Ishikawa (cell line): ENCODE measurements around the gene TM2D1.

Experiments used
- CEBPB ChIP-seq: IDR thresholded peaks from 2 replicates; pipeline ENCODE4 v1.6.1; 2012
- CREB1 ChIP-seq: IDR thresholded peaks from 2 replicates; pipeline ENCODE4 v1.6.1; 2012; ENCODE audit warnings: low read depth
- EGR1 ChIP-seq: IDR thresholded peaks from 2 replicates; pipeline ENCODE4 v1.6.1; 2012
- EP300 ChIP-seq: IDR thresholded peaks from 2 replicates; pipeline ENCODE4 v1.6.1; 2012; ENCODE audit warnings: borderline replicate concordance
- FOXM1 ChIP-seq: IDR thresholded peaks from 2 replicates; pipeline ENCODE4 v1.6.1; 2012; ENCODE audit warnings: low read depth, borderline replicate concordance
- NFIC ChIP-seq: IDR thresholded peaks from 2 replicates; pipeline ENCODE4 v1.6.1; 2012
- RAD21 ChIP-seq: IDR thresholded peaks from 2 replicates; pipeline ENCODE4 v1.6.1; 2012; ENCODE audit warnings: low read depth
- TAF1 ChIP-seq: IDR thresholded peaks from 2 replicates; pipeline ENCODE4 v1.6.1; 2012; ENCODE audit warnings: low read depth, mild to moderate bottlenecking
- TCF12 ChIP-seq: IDR thresholded peaks from 2 replicates; pipeline ENCODE4 v1.6.1; 2012; ENCODE audit warnings: low read depth
- TEAD4 ChIP-seq: IDR thresholded peaks from 2 replicates; pipeline ENCODE4 v1.6.1; 2012
- YY1 ChIP-seq: IDR thresholded peaks from 2 replicates; pipeline ENCODE4 v1.6.1; 2012; ENCODE audit warnings: low read depth
- ZBTB7A ChIP-seq: IDR thresholded peaks from 2 replicates; pipeline ENCODE4 v1.6.1; 2012; ENCODE audit warnings: low read depth
- TF ChIP-seq, protein P1 (sequence below): IDR thresholded peaks from 2 replicates; pipeline ENCODE4 v1.6.1; 2012; ENCODE audit warnings: low read depth, mild to moderate bottlenecking
- TF ChIP-seq, protein P2 (sequence below): IDR thresholded peaks from 2 replicates; pipeline ENCODE4 v1.6.1; 2012
- TF ChIP-seq, protein P3 (sequence below): IDR thresholded peaks from 2 replicates; pipeline ENCODE4 v1.6.1; 2012

Gene TM2D1

GRCh38 chr1:61637470-61637869, 87.5 kb downstream of the TM2D1 start:
- TF ChIP-seq NFIC (no peak), TAF1 (no peak), CREB1 (no peak), CEBPB (no peak), TCF12 (no peak), RAD21 (no peak), EP300 (no peak), FOXM1 (no peak), TEAD4 (no peak), YY1 (no peak), ZBTB7A (no peak), EGR1 (no peak)
- TF ChIP-seq, protein P1, sequence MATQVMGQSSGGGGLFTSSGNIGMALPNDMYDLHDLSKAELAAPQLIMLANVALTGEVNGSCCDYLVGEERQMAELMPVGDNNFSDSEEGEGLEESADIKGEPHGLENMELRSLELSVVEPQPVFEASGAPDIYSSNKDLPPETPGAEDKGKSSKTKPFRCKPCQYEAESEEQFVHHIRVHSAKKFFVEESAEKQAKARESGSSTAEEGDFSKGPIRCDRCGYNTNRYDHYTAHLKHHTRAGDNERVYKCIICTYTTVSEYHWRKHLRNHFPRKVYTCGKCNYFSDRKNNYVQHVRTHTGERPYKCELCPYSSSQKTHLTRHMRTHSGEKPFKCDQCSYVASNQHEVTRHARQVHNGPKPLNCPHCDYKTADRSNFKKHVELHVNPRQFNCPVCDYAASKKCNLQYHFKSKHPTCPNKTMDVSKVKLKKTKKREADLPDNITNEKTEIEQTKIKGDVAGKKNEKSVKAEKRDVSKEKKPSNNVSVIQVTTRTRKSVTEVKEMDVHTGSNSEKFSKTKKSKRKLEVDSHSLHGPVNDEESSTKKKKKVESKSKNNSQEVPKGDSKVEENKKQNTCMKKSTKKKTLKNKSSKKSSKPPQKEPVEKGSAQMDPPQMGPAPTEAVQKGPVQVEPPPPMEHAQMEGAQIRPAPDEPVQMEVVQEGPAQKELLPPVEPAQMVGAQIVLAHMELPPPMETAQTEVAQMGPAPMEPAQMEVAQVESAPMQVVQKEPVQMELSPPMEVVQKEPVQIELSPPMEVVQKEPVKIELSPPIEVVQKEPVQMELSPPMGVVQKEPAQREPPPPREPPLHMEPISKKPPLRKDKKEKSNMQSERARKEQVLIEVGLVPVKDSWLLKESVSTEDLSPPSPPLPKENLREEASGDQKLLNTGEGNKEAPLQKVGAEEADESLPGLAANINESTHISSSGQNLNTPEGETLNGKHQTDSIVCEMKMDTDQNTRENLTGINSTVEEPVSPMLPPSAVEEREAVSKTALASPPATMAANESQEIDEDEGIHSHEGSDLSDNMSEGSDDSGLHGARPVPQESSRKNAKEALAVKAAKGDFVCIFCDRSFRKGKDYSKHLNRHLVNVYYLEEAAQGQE = no peak
- TF ChIP-seq, protein P2, sequence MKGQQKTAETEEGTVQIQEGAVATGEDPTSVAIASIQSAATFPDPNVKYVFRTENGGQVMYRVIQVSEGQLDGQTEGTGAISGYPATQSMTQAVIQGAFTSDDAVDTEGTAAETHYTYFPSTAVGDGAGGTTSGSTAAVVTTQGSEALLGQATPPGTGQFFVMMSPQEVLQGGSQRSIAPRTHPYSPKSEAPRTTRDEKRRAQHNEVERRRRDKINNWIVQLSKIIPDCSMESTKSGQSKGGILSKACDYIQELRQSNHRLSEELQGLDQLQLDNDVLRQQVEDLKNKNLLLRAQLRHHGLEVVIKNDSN = no peak
- TF ChIP-seq, protein P3, sequence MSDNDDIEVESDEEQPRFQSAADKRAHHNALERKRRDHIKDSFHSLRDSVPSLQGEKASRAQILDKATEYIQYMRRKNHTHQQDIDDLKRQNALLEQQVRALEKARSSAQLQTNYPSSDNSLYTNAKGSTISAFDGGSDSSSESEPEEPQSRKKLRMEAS = no peak

- TF ChIP-seq ZBTB7A = no peak
- no peak for TF ChIP-seq RAD21
- TF ChIP-seq, protein P3 = no peak
- no peak for TF ChIP-seq YY1
- TF ChIP-seq TAF1 = no peak
- no peak for TF ChIP-seq CREB1
Measured at GRCh38 chr1:61636814-61637213, 88.1 kb downstream of the TM2D1 start.

DNA sequence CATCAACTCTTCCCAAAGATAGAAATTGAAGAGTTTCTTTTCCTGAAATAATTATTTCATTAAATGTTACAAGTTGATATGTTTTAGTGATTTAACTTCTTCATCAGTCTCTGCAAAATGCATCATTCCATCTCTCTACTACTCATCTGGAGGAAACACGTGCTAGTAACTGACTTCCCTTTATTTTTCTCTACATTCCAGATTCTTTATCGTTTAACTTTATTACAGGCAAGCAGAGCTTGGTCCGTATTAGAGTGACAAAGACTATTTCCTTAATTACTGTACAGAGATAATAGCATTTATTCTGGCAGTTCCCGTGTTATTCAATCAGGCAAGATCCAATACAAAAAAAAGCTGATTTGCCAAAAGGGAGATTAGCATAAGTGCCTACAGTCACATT, 88.6 kb downstream of the TM2D1 start:
- TF ChIP-seq, protein P2 = no peak
- TF ChIP-seq, protein P3 = no peak
- no peak for TF ChIP-seq RAD21
- no peak for TF ChIP-seq NFIC
- TF ChIP-seq CEBPB = no peak
- TF ChIP-seq YY1 = no peak

GRCh38 chr1:61635557-61635956, 89.4 kb downstream of the TM2D1 start:
- TF ChIP-seq, protein P1 = no peak
- TF ChIP-seq NFIC = no peak
- TF ChIP-seq TCF12 = no peak
- TF ChIP-seq, protein P2 = no peak
- no peak for TF ChIP-seq TEAD4

- TF ChIP-seq YY1 = no peak
- no peak for TF ChIP-seq EP300
Measured at GRCh38 chr1:61631436-61631835, 93.5 kb downstream of the TM2D1 start.
